GM12878 (cell line): ENCODE data around the gene DDHD1. TPM values are rescaled to one million over a fixed set of nuclear protein-coding genes. Genes with fewer than 3 reads are reported as not detected.

ENCODE experiments used
- ATAC-seq: fragments of 200-7000 bp; cut with Tn5 transposase; 3 replicates; pipeline ENCODE4 v1.9.1; 2020; ENCODE audit warnings: mild to moderate bottlenecking, moderate library complexity
- BruUV-seq: library from RNA; stranded (reverse); fragments of 400-500 nt; replicated peaks from 2 replicates; lab custom pipeline; 2021; lab: Mats Ljungman, UMichigan
- CTCF ChIA-PET: fragments of 300-600 bp; sonication (Branson Sonifier 250); formaldehyde crosslinking; extraction: SDS; loops from one replicate; lab custom pipeline; 2021; ENCODE audit warnings: inconsistent platforms; lab: Yijun Ruan, JAX
- POLR2A ChIA-PET: fragments of 350-600 bp; formaldehyde crosslinking; extraction: SDS; loops from one replicate; lab custom pipeline; 2021; ENCODE audit warnings: inconsistent platforms; lab: Charles Lee
- RAD21 ChIA-PET: fragments of 300-600 bp; sonication (Branson Sonifier 250); formaldehyde crosslinking; loops from one replicate; lab custom pipeline; 2023; ENCODE audit warnings: antibody characterized with exemption; ENCODE audit not compliant: unreplicated experiment; lab: Charles Lee
- SMC1A ChIA-PET: fragments of 300-600 bp; sonication (Branson Sonifier 250); formaldehyde crosslinking; loops from one replicate; lab custom pipeline; 2023; ENCODE audit not compliant: unreplicated experiment, uncharacterized antibody; lab: Charles Lee
- DNase-seq: peaks from one replicate; pipeline ENCODE4 v3.0.0-alpha.2; 2011; ENCODE audit warnings: low read depth, low spot score
- FAIRE-seq: peaks from 3 replicates; lab custom pipeline; 2011; peaks lifted over from hg19 to GRCh38; lab: Jason Lieb, UNC
- H2AFZ ChIP-seq: 2 replicates; pipeline ENCODE4 v1.6.0; 2011; ENCODE audit warnings: low read depth, low read length, control low read depth; ENCODE audit not compliant: control insufficient read depth
- H3K27ac ChIP-seq: 2 replicates; pipeline ENCODE4 v1.5.1; 2011; ENCODE audit warnings: control low read depth; ENCODE audit not compliant: control insufficient read depth, insufficient read depth
- H3K27me3 ChIP-seq, 2 experiments: replicated peaks in 1 of 2; 2 replicates each; pipeline versions ENCODE4 v1.6.0 to v1.6.1; 2011; ENCODE audit warnings: low read length in 1 of 2; ENCODE audit not compliant: control insufficient read depth in 2 of 2, insufficient read depth in 2 of 2
- H3K36me3 ChIP-seq, 2 experiments: 2 replicates each; pipeline ENCODE4 v1.5.1; 2011; ENCODE audit warnings: low read length in 1 of 2; ENCODE audit not compliant: control insufficient read depth in 2 of 2, insufficient read depth in 2 of 2
- H3K4me1 ChIP-seq: 2 replicates; pipeline ENCODE4 v1.6.1; 2011; ENCODE audit warnings: mild to moderate bottlenecking, low read length, moderate library complexity, mixed read lengths; ENCODE audit not compliant: control insufficient read depth, insufficient read depth
- H3K4me2 ChIP-seq: 2 replicates; pipeline ENCODE4 v1.6.0; 2011; ENCODE audit warnings: control low read depth; ENCODE audit not compliant: control insufficient read depth, insufficient read depth
- H3K4me3 ChIP-seq: fragments of 200-600 bp; sonication (generic); 2 replicates; pipeline ENCODE4 v1.5.1; 2016
- H3K79me2 ChIP-seq: 2 replicates; pipeline ENCODE4 v1.6.0; 2011; ENCODE audit warnings: low read length; ENCODE audit not compliant: control insufficient read depth, insufficient read depth
- H3K9ac ChIP-seq: 2 replicates; pipeline ENCODE4 v1.8.0; 2011; ENCODE audit warnings: low read length, control low read depth, mixed read lengths; ENCODE audit not compliant: control insufficient read depth, insufficient read depth
- H3K9me3 ChIP-seq: replicated peaks from 3 replicates; pipeline ENCODE4 v1.5.1; 2011; ENCODE audit warnings: mild to moderate bottlenecking, low read length; ENCODE audit not compliant: control insufficient read depth, insufficient read depth
- H4K20me1 ChIP-seq: 2 replicates; pipeline ENCODE4 v1.6.0; 2011; ENCODE audit not compliant: control insufficient read depth, insufficient read depth
- CBX5 ChIP-seq: sonication (generic); IDR thresholded peaks from 2 replicates; pipeline ENCODE4 v1.6.1; 2016; ENCODE audit warnings: low read depth, moderate library complexity, mild to moderate bottlenecking, inconsistent platforms
- CREB1 ChIP-seq: IDR thresholded peaks from 2 replicates; pipeline ENCODE4 v1.6.1; 2012; ENCODE audit warnings: low read depth, mild to moderate bottlenecking, inconsistent platforms
- EED ChIP-seq: sonication (generic); IDR thresholded peaks from 2 replicates; pipeline ENCODE4 v1.6.1; 2016; ENCODE audit warnings: antibody characterized with exemption, low read depth
- EGR1 ChIP-seq, 2 experiments: IDR thresholded peaks; 1 replicate in 1 of 2; 2 replicates in 1 of 2; pipeline ENCODE4 v1.6.1; 2011 to 2012; ENCODE audit warnings: low read depth in 2 of 2, low read length in 2 of 2, borderline replicate concordance in 1 of 2, mild to moderate bottlenecking in 1 of 2, moderate library complexity in 1 of 2
- ETV6 ChIP-seq, 2 experiments: fragments of 450-650 bp in 1 of 2; IDR thresholded peaks in 1 of 2; conservative IDR thresholded peaks in 1 of 2; 2 replicates each; pipeline ENCODE4 v1.6.1; 2014; ENCODE audit warnings: antibody characterized with exemption in 1 of 2, borderline replicate concordance in 1 of 2, low read depth in 1 of 2, mild to moderate bottlenecking in 1 of 2, moderate library complexity in 1 of 2
- FOXK2 ChIP-seq: fragments of 450-650 bp; IDR thresholded peaks from 2 replicates; pipeline ENCODE4 v1.6.1; 2017; ENCODE audit warnings: mild to moderate bottlenecking, moderate library complexity
- FOXM1 ChIP-seq: IDR thresholded peaks from 2 replicates; pipeline ENCODE4 v1.6.1; 2012; ENCODE audit warnings: low read depth, mild to moderate bottlenecking, inconsistent platforms, low read length, moderate library complexity
- GABPA ChIP-seq: IDR thresholded peaks from 2 replicates; pipeline ENCODE4 v1.6.1; 2014; ENCODE audit warnings: antibody characterized with exemption, low read depth, mild to moderate bottlenecking, inconsistent platforms
- HDAC6 ChIP-seq: fragments of 200-600 bp; sonication (generic); IDR thresholded peaks from one replicate; pipeline ENCODE4 v1.8.0; 2017; ENCODE audit warnings: antibody characterized with exemption; ENCODE audit not compliant: unreplicated experiment
- NR2C1 ChIP-seq: fragments of 450-650 bp; IDR thresholded peaks from 2 replicates; pipeline ENCODE4 v1.6.1; 2017; ENCODE audit warnings: antibody characterized with exemption, mild to moderate bottlenecking, moderate library complexity
- SREBF1 ChIP-seq: IDR thresholded peaks from 2 replicates; pipeline ENCODE4 v1.6.1; 2012; ENCODE audit warnings: mild to moderate bottlenecking, low read length
- STAT1 ChIP-seq: fragments of 450-650 bp; conservative IDR thresholded peaks from 2 replicates; pipeline ENCODE4 v1.6.1; 2014; ENCODE audit warnings: antibody characterized with exemption, mild to moderate bottlenecking
- ZBED1 ChIP-seq: IDR thresholded peaks from 2 replicates; pipeline ENCODE4 v1.6.1; 2016; ENCODE audit warnings: borderline replicate concordance
- ZNF217 ChIP-seq: fragments of 450-650 bp; IDR thresholded peaks from 2 replicates; pipeline ENCODE4 v1.6.1; 2017; ENCODE audit warnings: antibody characterized with exemption, mild to moderate bottlenecking
- ZNF592 ChIP-seq: fragments of 450-650 bp; IDR thresholded peaks from 2 replicates; pipeline ENCODE4 v1.6.1; 2017; ENCODE audit warnings: mild to moderate bottlenecking, moderate library complexity
- WGBS: methylation state at CpG from one replicate; pipeline ENCODE4 v1.1.6; 2016; ENCODE audit warnings: low lambda C conversion rate; ENCODE audit not compliant: insufficient replicate concordance, insufficient coverage; ENCODE audit errors: missing lambda C conversion rate; 5-methylcytosine and 5-hydroxymethylcytosine counted together
- in situ Hi-C: fragments of 300-500 bp; cut with MboI; formaldehyde crosslinking; loops from 9 replicates; pipeline ENCODE4 v1.14.3; 2018; ENCODE audit warnings: mixed read lengths
- intact Hi-C: fragments of 100-400 bp; cut with micrococcal nuclease; formaldehyde crosslinking; loops from one replicate; pipeline ENCODE4 v1.14.2; 2022; ENCODE audit not compliant: unreplicated experiment
- polyA plus RNA-seq, 11 experiments: library from polyadenylated mRNA; depleted of rRNA in 4 of 11; unstranded in 6 of 11; stranded (reverse) in 5 of 11; fragments of >200 nt; fragmentation: Nextera tagmentation in 4 of 11; fragmentation: Illumina TruSeq in 1 of 11; extraction: Ambion mirVana in 4 of 11; extraction: Trizol in 1 of 11; gene quantifications; 1 replicate in 1 of 11; 2 replicates in 10 of 11; pipeline versions ENCODE4 v1.2.1 to v1.2.3, GENCODE V29; 2011 to 2016; ENCODE audit warnings: inconsistent platforms in 2 of 11, missing spikeins in 2 of 11, low read depth in 1 of 11
- total RNA-seq, 4 experiments: library from RNA; depleted of rRNA in 3 of 4; stranded (reverse); fragments of >200 nt in 3 of 4; fragmentation: Illumina TruSeq in 1 of 4; extraction: Trizol in 1 of 4; gene quantifications; 2 replicates each; pipeline versions ENCODE4 v1.2.1 to v1.2.3, GENCODE V29; 2013 to 2021

The DDHD1 gene
- total and polyA plus RNA-seq, 10 of the 15 experiments (the other 5 are each of a cell fraction or from before 2014, with no cell fraction given) = 7.7 to 52.3 (median 28.5) TPM

- TF ChIP-seq EED (peak; percentile 57; the same call in 1 of the 2 replicates), GABPA (0 out of 2 replicates have a peak, but pooled peaks have one; percentile 30), ZBED1 (peak; percentile 47; the same call in 1 of the 2 replicates), ETV6 (conservative IDR thresholded peaks at IDR 0.05 in 1 of 2, IDR thresholded peaks at IDR 0.05 in 1 of 2; ENCODE audit: borderline replicate concordance in 1 of 2, low read depth in 1 of 2) (peak in 1 of 2 experiments; percentile 35; a peak in 1 of 4 replicates), FOXM1 (peak; percentile 71; the same call in 1 of the 2 replicates), CREB1 (0 out of 2 replicates have a peak, but pooled peaks have one; percentile 21)
Observed at GRCh38 chr14:53181463-53182081, 28.4 kb upstream of the DDHD1 start (continued).

GRCh38 chr14:53180272-53181221 lies 27.4 kb upstream of the DDHD1 start:
- ChIA-PET SMC1A (interaction anchor here (0.6 to 1.5 kb wide), 6 partner anchors 10 to 71 kb away, joined by 3 to 4 read pairs (median 3); no protein-coding TSS in a partner anchor), CTCF (interaction anchor here (1.0 to 1.9 kb wide), 7 partner anchors 9 to 356 kb away, joined by 3 to 8 read pairs (median 3); partner anchors contain the start of gene DDHD1), RAD21 (interaction anchor here (1.0 to 2.3 kb wide), 7 partner anchors 10 to 246 kb away, joined by 3 to 18 read pairs (median 8); partner anchors contain the start of gene DDHD1), POLR2A (interaction anchor here (1.0 to 1.4 kb wide), 3 partner anchors 19 to 69 kb away, joined by 3 to 7 read pairs (median 4); partner anchors contain the start of gene DDHD1)
- peak overlapping the region; percentile 68 for H3K4me2 ChIP-seq
- intact Hi-C loops (loop anchor here (1.0 to 2.0 kb wide), 2 partner anchors 28 to 71 kb away; partner anchors contain the start of gene DDHD1), in situ Hi-C loops (no loop called here)
- H3K79me2 ChIP-seq = no peaks in the 10 kb centered on the region
- no peaks in the 10 kb centered on the region for H3K36me3 ChIP-seq
- TSS peak; percentile 95 for BruUV-seq
- H3K9me3 ChIP-seq = no peaks in the 10 kb centered on the region; the same call in 2 of the 3 replicates
- H3K27ac ChIP-seq = peak overlapping the region; percentile 39; the same call in 1 of the 2 replicates
- no peak for FAIRE-seq
- peaks cover 11% of the 10 kb centered on the region for H3K4me1 ChIP-seq
- peak overlapping the region; percentile 1; the same call in 1 of the 2 replicates for H3K9ac ChIP-seq
- H4K20me1 ChIP-seq = no peaks in the 10 kb centered on the region
- peak; percentile 92 for ATAC-seq
- WGBS = 34% methylated on average over 13 of the region's 13 CpGs
- H3K4me3 ChIP-seq = no peak overlapping the region
- H2AFZ ChIP-seq = peak overlapping the region; percentile 41; the same call in 1 of the 2 replicates
- H3K27me3 ChIP-seq = no peaks in the 10 kb centered on the region
- peak; percentile 78 for DNase-seq
- TF ChIP-seq ZNF592 (0 out of 2 replicates have a peak, but pooled peaks have one; percentile 27), FOXM1 (peak; percentile 93), FOXK2 (no peak; the same call in 1 of the 2 replicates), HDAC6 (no peak), STAT1 (no peak), CBX5 (no peak), SREBF1 (no peak), EGR1 (IDR thresholded peaks at IDR 0.05; ENCODE audit: borderline replicate concordance in 1 of 2, low read depth in 2 of 2, low read length in 2 of 2) (peak in 1 of 2 experiments; percentile 14; a peak in 1 of 3 replicates), ZNF217 (no peak), NR2C1 (no peak)
